K562 (cell line): ENCODE results near the gene BTBD18. TPM values are rescaled to one million over a fixed set of nuclear protein-coding genes. Genes with fewer than 3 reads are reported as not detected.

Experiments used
- ARID1B ChIP-seq: fragments of 450-650 bp; IDR thresholded peaks from 2 replicates; pipeline ENCODE4 v1.6.1; 2016; ENCODE audit warnings: antibody characterized with exemption, mild to moderate bottlenecking, inconsistent platforms
- BCLAF1 ChIP-seq, 2 experiments: fragments of 450-650 bp in 1 of 2; IDR thresholded peaks; 2 replicates each; pipeline ENCODE4 v1.6.1; 2011 to 2017; ENCODE audit warnings: low read depth in 2 of 2, antibody characterized with exemption in 1 of 2, borderline replicate concordance in 1 of 2, low read length in 1 of 2, mild to moderate bottlenecking in 1 of 2, mixed read lengths in 1 of 2; ENCODE audit not compliant: control insufficient read depth in 1 of 2
- CEBPG ChIP-seq, 3 experiments: fragments of 200-800 bp in 1 of 3; sonication (Bioruptor generic) in 1 of 3; sonication (generic) in 1 of 3; formaldehyde crosslinking in 1 of 3; IDR thresholded peaks in 2 of 3; conservative IDR thresholded peaks in 1 of 3; 2 replicates each; pipeline versions ENCODE4 v1.6.1 to v1.8.0; 2016 to 2022; ENCODE audit warnings: missing compliant biosample characterization in 2 of 3, missing genetic modification characterization in 2 of 3, mild to moderate bottlenecking in 1 of 3, missing genetic modification reagents in 1 of 3
- ERF ChIP-seq: fragments of 450-650 bp; formaldehyde crosslinking; IDR thresholded peaks from 2 replicates; pipeline ENCODE4 v1.4.0; 2020; ENCODE audit warnings: mild to moderate bottlenecking, mixed read lengths
- HMBOX1 ChIP-seq: sonication (generic); IDR thresholded peaks from 2 replicates; pipeline ENCODE4 v1.6.1; 2016
- HMGN3 ChIP-seq: IDR thresholded peaks from 2 replicates; pipeline ENCODE4 v1.6.1; 2011; ENCODE audit warnings: borderline replicate concordance, low read depth, mild to moderate bottlenecking, mixed read lengths, low read length; ENCODE audit not compliant: insufficient read length; ENCODE audit errors: extremely low read depth
- HOXB6 ChIP-seq: fragments of 250-450 bp; sonication (Bioruptor Pico); IDR thresholded peaks from 2 replicates; pipeline ENCODE4 v1.5.1; 2022; ENCODE audit warnings: mild to moderate bottlenecking, borderline replicate concordance
- MITF ChIP-seq: IDR thresholded peaks from 2 replicates; pipeline ENCODE4 v1.6.1; 2014; ENCODE audit warnings: antibody characterized with exemption
- PHF8 ChIP-seq: fragments of 200-600 bp; sonication (generic); IDR thresholded peaks from 2 replicates; pipeline ENCODE4 v1.6.1; 2012; ENCODE audit warnings: mixed run types, mild to moderate bottlenecking, inconsistent platforms, low read length, moderate library complexity, borderline replicate concordance
- PKNOX1 ChIP-seq: fragments of 450-650 bp; IDR thresholded peaks from 2 replicates; pipeline ENCODE4 v1.6.1; 2016
- POLR2B ChIP-seq: fragments of 450-650 bp; IDR thresholded peaks from 2 replicates; pipeline ENCODE4 v1.6.1; 2018; ENCODE audit warnings: low read depth; ENCODE audit not compliant: partially characterized antibody
- PPARD ChIP-seq: fragments of 250-450 bp; sonication (Bioruptor Pico); IDR thresholded peaks from 2 replicates; pipeline ENCODE4 v1.8.0; 2022; ENCODE audit warnings: inconsistent platforms, mild to moderate bottlenecking, moderate library complexity
- SMARCC2 ChIP-seq: fragments of 450-650 bp; IDR thresholded peaks from 2 replicates; pipeline ENCODE4 v1.6.1; 2017; ENCODE audit warnings: antibody characterized with exemption, moderate library complexity, mild to moderate bottlenecking, low read depth
- XRCC4 ChIP-seq: IDR thresholded peaks from one replicate; pipeline ENCODE4 v1.6.1; 2011; ENCODE audit not compliant: insufficient read depth, insufficient read length; ENCODE audit errors: extremely low read depth
- ZNF354B ChIP-seq: fragments of 250-450 bp; sonication (Bioruptor Pico); IDR thresholded peaks from 2 replicates; pipeline ENCODE4 v1.4.0; 2020
- ZNF655 ChIP-seq: fragments of 250-450 bp; sonication (Bioruptor Pico); IDR thresholded peaks from 2 replicates; pipeline ENCODE4 v1.5.0; 2021
- polyA plus RNA-seq, 8 experiments: library from polyadenylated mRNA; depleted of rRNA in 4 of 8; stranded (reverse) in 5 of 8; unstranded in 3 of 8; fragments of >200 nt; fragmentation: Nextera tagmentation in 2 of 8; fragmentation: Illumina TruSeq in 1 of 8; extraction: Ambion mirVana in 2 of 8; extraction: Trizol in 1 of 8; gene quantifications; 2 replicates each; pipeline versions ENCODE4 v1.2.1 to v1.2.3, GENCODE V29; 2011 to 2014; ENCODE audit warnings: inconsistent platforms in 1 of 8, missing spikeins in 1 of 8
- total RNA-seq, 7 experiments: library from RNA; depleted of rRNA in 6 of 7; stranded (reverse); fragments of >200 nt in 6 of 7; fragmentation: Illumina TruSeq in 2 of 7; extraction: Trizol in 2 of 7; gene quantifications; 2 replicates each; pipeline versions ENCODE4 v1.2.1 to v1.2.3, GENCODE V29; 2011 to 2021; ENCODE audit warnings: low replicate concordance in 1 of 7
- TF ChIP-seq, protein P1 (sequence below): fragments of 450-650 bp; formaldehyde crosslinking; IDR thresholded peaks from 2 replicates; pipeline ENCODE4 v1.4.0; 2020; ENCODE audit warnings: mild to moderate bottlenecking, mixed read lengths

BTBD18 gene
- total and polyA plus RNA-seq, 9 of the 15 experiments (the other 6 are each of a cell fraction or from before 2014, with no cell fraction given), result 0.06 TPM; not detected in 8

DNA sequence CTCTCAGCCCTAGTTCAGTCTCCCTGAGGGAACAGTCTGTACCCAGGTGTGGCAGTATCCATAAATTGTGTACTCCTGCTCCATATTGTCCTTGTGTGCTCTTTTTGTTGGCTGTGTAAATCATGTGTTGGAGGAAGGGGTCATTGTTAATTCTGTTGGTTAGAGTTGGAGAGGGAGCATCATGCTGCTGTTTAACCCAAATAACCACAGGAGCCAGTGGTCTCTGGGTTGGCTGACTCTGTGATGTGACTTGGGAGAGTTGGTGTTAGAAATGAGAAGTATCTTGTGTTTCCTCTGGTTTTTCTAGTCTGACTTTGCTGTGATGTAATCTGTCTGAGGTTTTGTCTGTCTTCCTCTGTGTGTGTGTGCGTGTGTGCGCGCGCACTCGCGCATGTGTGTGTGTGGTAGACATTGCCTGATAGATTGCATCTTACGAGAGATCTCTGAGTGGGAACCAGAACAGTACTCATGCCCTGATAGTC, 40.5 kb upstream of the BTBD18 start (continued):
- TF ChIP-seq PHF8 (no peak), ZNF354B (CRISPR knock-in tag) (no peak), SMARCC2 (peak; percentile 34; the same call in 1 of the 2 replicates), POLR2B (no peak), MITF (no peak), ZNF655 (no peak), BCLAF1 (IDR thresholded peaks at IDR 0.05; ENCODE audit: borderline replicate concordance in 1 of 2, control insufficient read depth in 1 of 2, low read depth in 2 of 2, low read length in 1 of 2) (no peak), HMBOX1 (peak; percentile 73), XRCC4 (no peak), HOXB6 (CRISPR knock-in tag) (no peak), PPARD (no peak), HMGN3 (no peak), CEBPG (CRISPR knock-in tag; IDR thresholded peaks at IDR 0.05) (peak; percentile 39; the same call in 1 of the 2 replicates), CEBPG (tag; conservative IDR thresholded peaks at IDR 0.05 in 1 of 2, IDR thresholded peaks at IDR 0.05 in 1 of 2) (peak; percentile 70), ERF (CRISPR knock-in tag) (no peak), PKNOX1 (peak; percentile 21; the same call in 1 of the 2 replicates), ARID1B (peak; percentile 43; the same call in 1 of the 2 replicates)
- TF ChIP-seq, protein P1, sequence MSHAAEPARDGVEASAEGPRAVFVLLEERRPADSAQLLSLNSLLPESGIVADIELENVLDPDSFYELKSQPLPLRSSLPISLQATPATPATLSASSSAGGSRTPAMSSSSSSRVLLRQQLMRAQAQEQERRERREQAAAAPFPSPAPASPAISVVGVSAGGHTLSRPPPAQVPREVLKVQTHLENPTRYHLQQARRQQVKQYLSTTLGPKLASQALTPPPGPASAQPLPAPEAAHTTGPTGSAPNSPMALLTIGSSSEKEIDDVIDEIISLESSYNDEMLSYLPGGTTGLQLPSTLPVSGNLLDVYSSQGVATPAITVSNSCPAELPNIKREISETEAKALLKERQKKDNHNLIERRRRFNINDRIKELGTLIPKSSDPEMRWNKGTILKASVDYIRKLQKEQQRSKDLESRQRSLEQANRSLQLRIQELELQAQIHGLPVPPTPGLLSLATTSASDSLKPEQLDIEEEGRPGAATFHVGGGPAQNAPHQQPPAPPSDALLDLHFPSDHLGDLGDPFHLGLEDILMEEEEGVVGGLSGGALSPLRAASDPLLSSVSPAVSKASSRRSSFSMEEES (CRISPR knock-in tag), result no peak
